ENCODE measurements around the gene FGGY.

FGGY gene

DNA sequence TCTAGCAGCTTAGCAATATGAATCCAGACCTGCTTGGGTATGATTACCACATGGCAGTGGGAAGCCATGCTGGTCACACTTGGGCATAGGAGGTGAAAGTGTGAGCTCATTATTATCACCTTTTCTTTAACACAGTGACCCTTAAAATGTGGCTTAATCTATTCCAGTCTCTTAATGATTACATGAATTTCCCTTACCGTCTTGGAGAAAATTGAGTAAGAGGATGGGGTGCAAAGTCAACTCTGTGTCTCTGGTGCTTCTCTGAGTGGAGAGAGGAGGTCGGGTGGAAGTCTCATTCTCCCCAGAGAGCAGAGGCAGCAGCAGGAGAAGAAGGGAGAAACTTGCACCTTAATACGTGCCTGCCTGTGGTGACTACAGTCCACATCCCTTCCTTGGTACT, 91.3 kb downstream of the FGGY start:
- TF ChIP-seq, protein P1, sequence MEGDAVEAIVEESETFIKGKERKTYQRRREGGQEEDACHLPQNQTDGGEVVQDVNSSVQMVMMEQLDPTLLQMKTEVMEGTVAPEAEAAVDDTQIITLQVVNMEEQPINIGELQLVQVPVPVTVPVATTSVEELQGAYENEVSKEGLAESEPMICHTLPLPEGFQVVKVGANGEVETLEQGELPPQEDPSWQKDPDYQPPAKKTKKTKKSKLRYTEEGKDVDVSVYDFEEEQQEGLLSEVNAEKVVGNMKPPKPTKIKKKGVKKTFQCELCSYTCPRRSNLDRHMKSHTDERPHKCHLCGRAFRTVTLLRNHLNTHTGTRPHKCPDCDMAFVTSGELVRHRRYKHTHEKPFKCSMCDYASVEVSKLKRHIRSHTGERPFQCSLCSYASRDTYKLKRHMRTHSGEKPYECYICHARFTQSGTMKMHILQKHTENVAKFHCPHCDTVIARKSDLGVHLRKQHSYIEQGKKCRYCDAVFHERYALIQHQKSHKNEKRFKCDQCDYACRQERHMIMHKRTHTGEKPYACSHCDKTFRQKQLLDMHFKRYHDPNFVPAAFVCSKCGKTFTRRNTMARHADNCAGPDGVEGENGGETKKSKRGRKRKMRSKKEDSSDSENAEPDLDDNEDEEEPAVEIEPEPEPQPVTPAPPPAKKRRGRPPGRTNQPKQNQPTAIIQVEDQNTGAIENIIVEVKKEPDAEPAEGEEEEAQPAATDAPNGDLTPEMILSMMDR (IDR thresholded peaks at IDR 0.05; ENCODE audit: low read depth, low read length, missing control alignments), result no peak
- no peak for DNase-seq (ENCODE audit: extremely low read depth, low read depth)
- no peak overlapping the region for H3K4me3 ChIP-seq (replicated peaks; ENCODE audit: low read depth, low read length)

- TF ChIP-seq, protein P1 (IDR thresholded peaks at IDR 0.05; ENCODE audit: low read depth, low read length, missing control alignments), result no peak
- DNase-seq (ENCODE audit: extremely low read depth, low read depth), result no peak
- H3K4me3 ChIP-seq (replicated peaks; ENCODE audit: low read depth, low read length), result no peak overlapping the region
Observed at GRCh38 chr1:59389847-59390246, 93.0 kb downstream of the FGGY start.

- TF ChIP-seq, protein P1 (IDR thresholded peaks at IDR 0.05; ENCODE audit: low read depth, low read length, missing control alignments), result no peak
- DNase-seq (ENCODE audit: extremely low read depth, low read depth), result no peak
- no peak overlapping the region for H3K4me3 ChIP-seq (replicated peaks; ENCODE audit: low read depth, low read length)
Observed at GRCh38 chr1:59390307-59390706, 93.4 kb downstream of the FGGY start.

- no peak overlapping the region for H3K4me3 ChIP-seq (replicated peaks; ENCODE audit: low read depth, low read length)
- TF ChIP-seq, protein P1 (IDR thresholded peaks at IDR 0.05; ENCODE audit: low read depth, low read length, missing control alignments), result no peak
- no peak for DNase-seq (ENCODE audit: extremely low read depth, low read depth)
Observed at GRCh38 chr1:59391212-59392179, 94.6 kb downstream of the FGGY start.

DNA sequence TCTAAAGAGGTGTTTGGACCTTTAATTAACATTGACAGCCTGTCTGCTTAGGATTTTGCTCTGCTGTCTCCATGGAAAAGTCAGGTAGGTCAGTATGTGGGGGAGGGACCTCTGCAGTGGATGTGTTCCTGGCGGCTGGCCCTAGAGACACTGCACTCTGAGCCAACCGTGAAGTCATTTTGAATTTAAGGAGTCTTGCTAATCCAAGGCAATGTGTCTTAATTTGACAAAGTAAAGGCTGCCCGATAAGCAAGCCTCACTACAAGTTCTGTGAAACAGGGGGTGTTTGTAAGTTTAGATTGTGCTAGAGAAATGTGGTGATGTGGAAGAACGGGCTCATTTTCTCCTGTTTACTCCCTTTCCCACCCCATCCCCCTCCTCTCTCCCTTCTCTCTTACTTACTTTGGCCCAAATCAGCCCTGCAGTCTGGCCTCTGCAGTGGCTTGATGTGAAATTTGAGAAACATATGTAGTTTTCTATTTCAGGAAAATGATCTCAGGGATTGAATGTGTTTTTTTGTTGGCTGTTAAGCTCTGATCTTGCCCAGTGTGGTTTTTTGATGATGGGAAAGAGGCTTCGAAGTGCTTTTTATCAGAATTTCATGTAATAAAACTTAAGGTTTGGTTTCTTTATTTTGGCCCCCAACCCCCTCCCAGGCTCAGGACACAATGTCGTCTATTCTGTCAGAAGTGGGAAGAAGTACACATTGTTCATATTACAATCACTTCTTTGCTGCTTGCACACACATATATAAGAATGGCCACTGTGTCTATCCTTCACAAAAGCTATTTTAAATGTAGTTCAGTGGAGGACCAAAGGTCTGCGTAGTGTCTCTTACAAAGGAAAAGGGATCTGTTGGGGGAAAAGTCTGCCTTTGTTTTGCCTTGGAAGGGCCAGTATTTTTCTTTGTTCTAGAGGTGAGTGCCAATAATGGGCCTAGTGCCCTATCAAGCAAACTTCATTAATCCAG, 96.6 kb downstream of the FGGY start:
- H3K4me3 ChIP-seq (replicated peaks; ENCODE audit: low read depth, low read length), result no peak overlapping the region
- TF ChIP-seq, protein P1 (IDR thresholded peaks at IDR 0.05; ENCODE audit: low read depth, low read length, missing control alignments), result no peak
- no peak for DNase-seq (ENCODE audit: extremely low read depth, low read depth)

DNA sequence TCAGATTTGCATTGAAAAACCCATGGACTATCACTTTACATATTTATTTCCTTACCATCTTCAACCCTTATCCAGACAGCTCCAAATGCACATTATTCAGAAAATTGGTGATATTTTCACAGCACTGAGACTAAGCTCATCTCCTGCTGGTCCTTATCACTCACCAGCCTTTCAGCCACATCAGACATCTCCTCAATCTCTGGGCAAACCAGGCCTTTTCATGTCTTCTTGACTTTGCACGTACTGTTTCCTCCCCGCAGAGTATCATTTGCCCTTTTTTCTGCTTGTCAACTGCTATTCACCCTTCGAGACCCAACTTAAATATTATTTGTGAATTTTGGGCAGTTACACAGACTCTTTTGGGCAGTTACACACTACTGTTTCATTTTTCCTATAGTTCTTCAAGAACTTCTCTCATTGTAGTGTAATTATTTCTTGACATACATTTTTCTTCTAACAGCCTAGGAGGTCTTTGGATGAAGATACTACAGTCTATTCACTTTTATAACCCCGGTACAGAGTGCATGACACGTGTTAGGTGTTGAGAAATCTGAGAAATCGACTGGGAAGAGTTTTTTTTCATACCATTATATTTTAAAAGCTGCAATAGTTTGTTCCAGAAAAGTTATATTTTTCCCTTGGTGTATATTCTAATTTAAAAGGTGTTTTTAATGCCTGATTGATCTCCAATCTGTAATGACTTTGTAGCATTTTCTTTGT, 98.0 kb downstream of the FGGY start:
- no peak for DNase-seq (ENCODE audit: extremely low read depth, low read depth)
- TF ChIP-seq, protein P1 (IDR thresholded peaks at IDR 0.05; ENCODE audit: low read depth, low read length, missing control alignments), result no peak
- H3K4me3 ChIP-seq (replicated peaks; ENCODE audit: low read depth, low read length), result no peak overlapping the region
